ENCODE results near the gene DSCAM. TPM values are rescaled to one million over a fixed set of nuclear protein-coding genes. Genes with fewer than 3 reads are reported as not detected.

The DSCAM gene
- polyA plus RNA-seq, 1 experiment: not detected

DNA sequence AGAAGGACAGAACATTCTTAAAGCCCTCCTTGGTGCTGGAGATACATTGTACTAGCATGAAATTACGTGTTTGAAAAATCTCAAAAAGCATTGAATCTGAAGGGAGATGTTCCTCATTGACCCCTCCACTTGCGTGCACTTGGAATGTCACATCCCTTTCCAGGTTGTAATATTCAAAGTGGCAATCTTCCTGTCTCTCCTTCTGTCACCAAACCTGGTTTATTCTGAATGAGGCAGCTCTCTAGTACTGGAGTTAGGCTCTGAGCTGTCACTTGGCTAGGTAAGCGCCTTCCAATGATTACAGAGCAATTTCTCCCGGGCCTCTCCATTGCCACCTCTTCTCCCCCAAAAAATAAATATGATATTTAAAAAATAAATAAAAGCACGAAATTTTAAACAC lies 855 bp downstream of the DSCAM start:
- CTCF ChIA-PET: no interaction called here
- no peak for DNase-seq (ENCODE audit: low read depth, low spot score)

DNA sequence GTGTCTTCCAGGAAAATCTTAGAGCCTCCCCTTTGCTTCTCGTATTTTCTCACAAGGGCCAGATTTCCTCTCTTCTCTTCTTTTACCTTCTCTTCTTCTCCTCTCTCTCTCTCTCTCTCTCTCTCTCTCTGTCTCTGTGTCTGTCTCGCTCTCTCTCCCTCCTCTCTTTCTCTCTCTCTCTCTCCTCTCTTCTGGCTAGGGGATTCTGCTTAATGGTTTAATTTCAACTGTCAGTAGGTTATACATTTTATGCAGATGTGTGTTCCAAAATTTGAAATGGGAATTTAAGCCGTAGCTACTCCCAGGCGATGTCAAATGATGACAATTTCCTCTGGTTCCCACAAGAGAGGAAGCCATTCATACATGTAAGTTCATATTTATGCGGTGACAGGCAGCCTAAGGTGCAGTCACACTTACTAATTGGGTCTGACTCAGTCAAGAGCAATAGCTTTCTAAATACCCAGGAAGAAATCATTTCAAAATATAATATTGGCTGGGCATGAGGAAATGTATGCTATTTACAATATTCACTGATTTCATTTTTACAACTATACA lies 1.4 kb downstream of the DSCAM start:
- peaks cover 25% of the 10 kb centered on the region for H3K9me3 ChIP-seq (ENCODE audit: control insufficient read depth, insufficient read depth, low read length)
- no peak overlapping the region for H3K27ac ChIP-seq (ENCODE audit: low read depth, low read length)
- TF ChIP-seq, protein P1, sequence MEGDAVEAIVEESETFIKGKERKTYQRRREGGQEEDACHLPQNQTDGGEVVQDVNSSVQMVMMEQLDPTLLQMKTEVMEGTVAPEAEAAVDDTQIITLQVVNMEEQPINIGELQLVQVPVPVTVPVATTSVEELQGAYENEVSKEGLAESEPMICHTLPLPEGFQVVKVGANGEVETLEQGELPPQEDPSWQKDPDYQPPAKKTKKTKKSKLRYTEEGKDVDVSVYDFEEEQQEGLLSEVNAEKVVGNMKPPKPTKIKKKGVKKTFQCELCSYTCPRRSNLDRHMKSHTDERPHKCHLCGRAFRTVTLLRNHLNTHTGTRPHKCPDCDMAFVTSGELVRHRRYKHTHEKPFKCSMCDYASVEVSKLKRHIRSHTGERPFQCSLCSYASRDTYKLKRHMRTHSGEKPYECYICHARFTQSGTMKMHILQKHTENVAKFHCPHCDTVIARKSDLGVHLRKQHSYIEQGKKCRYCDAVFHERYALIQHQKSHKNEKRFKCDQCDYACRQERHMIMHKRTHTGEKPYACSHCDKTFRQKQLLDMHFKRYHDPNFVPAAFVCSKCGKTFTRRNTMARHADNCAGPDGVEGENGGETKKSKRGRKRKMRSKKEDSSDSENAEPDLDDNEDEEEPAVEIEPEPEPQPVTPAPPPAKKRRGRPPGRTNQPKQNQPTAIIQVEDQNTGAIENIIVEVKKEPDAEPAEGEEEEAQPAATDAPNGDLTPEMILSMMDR (IDR thresholded peaks at IDR 0.05; ENCODE audit: low read depth, low read length): no peak
- ChIA-PET POLR2A (no interaction called here), CTCF (no interaction called here)
- no peaks in the 10 kb centered on the region for H3K27me3 ChIP-seq (ENCODE audit: control insufficient read depth, insufficient read depth, low read length)
- DNase-seq (ENCODE audit: low read depth, low spot score): no peak
- no peak overlapping the region for H3K4me3 ChIP-seq (ENCODE audit: low read depth, low read length)

More for the DNA sequence above, 855 bp downstream of the DSCAM start:
- Histone ChIP-seq H3K27ac (ENCODE audit: low read depth, low read length) (no peak overlapping the region), H3K27me3 (ENCODE audit: control insufficient read depth, insufficient read depth, low read length) (no peaks in the 10 kb centered on the region), H3K4me3 (ENCODE audit: low read depth, low read length) (no peak overlapping the region), H3K9me3 (ENCODE audit: control insufficient read depth, insufficient read depth, low read length) (peaks cover 25% of the 10 kb centered on the region)
- POLR2A ChIA-PET: no interaction called here
- TF ChIP-seq, protein P1 (IDR thresholded peaks at IDR 0.05; ENCODE audit: low read depth, low read length): no peak

DNA sequence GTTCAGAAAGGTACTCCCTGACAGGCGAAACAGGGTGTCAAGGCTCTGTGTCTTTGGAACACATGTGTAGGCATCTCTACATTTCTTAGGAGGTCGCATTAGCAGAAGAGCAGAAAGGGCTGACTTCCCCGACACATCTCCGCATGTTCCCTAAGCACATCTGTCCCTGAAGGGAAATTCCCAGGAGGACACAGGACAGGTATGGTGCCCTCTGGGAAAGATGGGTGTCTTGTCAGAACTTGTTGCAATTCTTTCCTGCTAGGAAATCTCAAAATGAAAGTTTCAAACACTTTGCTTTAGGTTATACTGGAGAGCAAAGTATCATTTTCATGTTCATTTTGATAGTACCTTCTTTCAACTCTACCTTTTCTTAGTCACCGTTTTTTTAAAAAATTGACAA lies 2.0 kb downstream of the DSCAM start:
- TF ChIP-seq, protein P1 (IDR thresholded peaks at IDR 0.05; ENCODE audit: low read depth, low read length): no peak
- CTCF ChIA-PET: no interaction called here
- POLR2A ChIA-PET: no interaction called here
- Histone ChIP-seq H3K27me3 (ENCODE audit: control insufficient read depth, insufficient read depth, low read length) (no peaks in the 10 kb centered on the region), H3K4me3 (ENCODE audit: low read depth, low read length) (no peak overlapping the region), H3K27ac (ENCODE audit: low read depth, low read length) (no peak overlapping the region), H3K9me3 (ENCODE audit: control insufficient read depth, insufficient read depth, low read length) (peaks cover 25% of the 10 kb centered on the region)
- DNase-seq (ENCODE audit: low read depth, low spot score): no peak

DNA sequence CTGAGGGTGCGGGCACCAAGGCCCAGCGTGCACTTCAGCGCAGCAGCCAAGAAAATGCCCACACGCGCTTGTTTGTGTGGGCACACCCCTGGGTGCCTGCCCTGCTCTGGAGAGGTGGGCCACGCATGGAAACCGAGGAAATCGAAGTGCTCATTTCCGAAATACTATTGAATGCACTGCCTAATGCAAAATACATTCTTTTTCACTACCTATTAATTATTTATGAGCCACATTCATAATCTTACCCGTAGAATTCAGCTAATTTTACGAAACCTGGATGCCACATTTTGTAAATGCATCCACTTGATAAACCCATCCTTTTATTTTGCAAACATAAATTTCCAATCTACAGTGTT lies 4.8 kb downstream of the DSCAM start:
- Histone ChIP-seq H3K4me3 (ENCODE audit: low read depth, low read length) (no peak overlapping the region), H3K9me3 (ENCODE audit: control insufficient read depth, insufficient read depth, low read length) (peaks cover 13% of the 10 kb centered on the region), H3K27ac (ENCODE audit: low read depth, low read length) (no peak overlapping the region), H3K27me3 (ENCODE audit: control insufficient read depth, insufficient read depth, low read length) (no peaks in the 10 kb centered on the region)
- TF ChIP-seq, protein P1 (IDR thresholded peaks at IDR 0.05; ENCODE audit: low read depth, low read length): no peak
- ChIA-PET POLR2A (no interaction called here), CTCF (no interaction called here)
- DNase-seq (ENCODE audit: low read depth, low spot score): no peak

DNA sequence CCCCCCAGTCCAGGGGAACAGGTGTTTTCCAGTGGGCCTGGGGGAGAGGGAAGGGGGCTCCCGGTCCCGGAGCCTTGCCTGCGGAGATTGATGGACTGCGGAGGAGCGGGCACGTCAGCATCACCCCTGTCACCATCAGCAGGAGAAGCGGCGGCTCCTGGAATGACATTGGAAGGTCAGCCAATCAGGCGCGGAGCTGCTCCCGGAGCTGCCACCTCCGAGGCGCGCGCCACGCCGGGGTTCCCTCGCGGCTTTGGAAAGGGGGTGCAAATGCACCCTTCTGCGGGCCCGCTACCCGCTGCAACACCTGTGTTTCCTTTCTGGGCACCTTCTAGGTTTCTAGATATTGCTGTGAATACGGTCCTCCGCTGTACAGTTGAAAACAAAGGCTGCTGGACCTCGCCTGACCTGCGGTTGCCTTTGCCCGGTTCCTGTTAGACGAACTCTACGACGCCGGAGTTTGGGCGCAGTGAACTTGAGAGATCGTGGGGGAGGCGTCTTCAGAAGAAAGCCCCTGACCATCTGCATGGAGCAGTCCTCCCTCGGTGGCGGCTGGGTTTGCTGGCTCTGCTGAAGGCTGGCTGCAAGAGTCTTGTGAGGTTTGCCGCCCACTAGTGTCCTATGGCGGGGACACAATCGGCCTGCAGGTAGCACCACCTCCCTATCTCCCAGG lies 5.3 kb downstream of the DSCAM start:
- CTCF ChIA-PET: no interaction called here
- Histone ChIP-seq H3K27ac (ENCODE audit: low read depth, low read length) (no peak overlapping the region), H3K4me3 (ENCODE audit: low read depth, low read length) (peak overlapping the region; percentile 21; the same call in 1 of the 2 replicates), H3K9me3 (ENCODE audit: control insufficient read depth, insufficient read depth, low read length) (peaks cover 9% of the 10 kb centered on the region), H3K27me3 (ENCODE audit: control insufficient read depth, insufficient read depth, low read length) (no peaks in the 10 kb centered on the region)
- DNase-seq (ENCODE audit: low read depth, low spot score): no peak
- TF ChIP-seq, protein P1 (IDR thresholded peaks at IDR 0.05; ENCODE audit: low read depth, low read length): peak; percentile 39
- POLR2A ChIA-PET: no interaction called here
